Uterus (tissue), 2 donors: Measurements from ENCODE around the gene ARHGEF28.

Experiments used
- CTCF ChIP-seq, 4 experiments: fragments of 200-600 bp in 2 of 4; fragments of 450-650 bp in 2 of 4; sonication (generic) in 2 of 4; IDR thresholded peaks; one replicate each; pipeline ENCODE4 v1.5.1; 2016 to 2019; ENCODE audit warnings: antibody characterized with exemption in 4 of 4, mild to moderate bottlenecking in 2 of 4, moderate library complexity in 1 of 4
- POLR2A ChIP-seq, 2 donors: fragments of 450-650 bp; IDR thresholded peaks; one replicate each; pipeline ENCODE4 v1.6.1; 2016; ENCODE audit warnings: antibody characterized with exemption in 2 of 2, mild to moderate bottlenecking in 1 of 2, moderate library complexity in 1 of 2

- TF ChIP-seq POLR2A (IDR thresholded peaks at IDR 0.05) (no peak), CTCF (IDR thresholded peaks at IDR 0.05) (no peak)
These were observed 277.2 kb downstream of the ARHGEF28 start for GRCh38 chr5:73903169-73903568.
